GM18502 (cell line): ENCODE measurements around the gene ZNF503.

Experiments used
- ATAC-seq: cut with Tn5 transposase; IDR thresholded peaks from one replicate; pipeline ENCODE4 v1.9.1; 2021; ENCODE audit warnings: mild to moderate bottlenecking; ENCODE audit not compliant: unreplicated experiment, poor library complexity

ZNF503 gene

GRCh38 chr10:75401569-75402485 lies at the start of gene ZNF503:
TSS of gene ZNF503 (minus strand) at chr10:75401764. CDS start at chr10:75401419, 345 bp downstream.
- ATAC-seq: peak; percentile 64

- ATAC-seq: no peak
Measured at GRCh38 chr10:75450644-75451640, 49.4 kb upstream of the ZNF503 start.

GRCh38 chr10:75450075-75450445 lies 48.5 kb upstream of the ZNF503 start:
- ATAC-seq: no peak

GRCh38 chr10:75449382-75450074 lies 48.0 kb upstream of the ZNF503 start:
- no peak for ATAC-seq

- no peak for ATAC-seq
Measured at GRCh38 chr10:75448166-75448565, 46.6 kb upstream of the ZNF503 start.

- ATAC-seq: no peak
Measured at GRCh38 chr10:75446508-75446907, 44.9 kb upstream of the ZNF503 start.

- ATAC-seq: no peak
Measured at GRCh38 chr10:75444781-75445386, 43.3 kb upstream of the ZNF503 start.

- no peak for ATAC-seq
Measured at GRCh38 chr10:75443362-75443761, 41.8 kb upstream of the ZNF503 start.

- no peak for ATAC-seq
Measured at GRCh38 chr10:75441682-75442081, 40.1 kb upstream of the ZNF503 start.

GRCh38 chr10:75441196-75441595 lies 39.6 kb upstream of the ZNF503 start:
- no peak for ATAC-seq

- no peak for ATAC-seq
Measured at GRCh38 chr10:75440271-75440793, 38.8 kb upstream of the ZNF503 start.

GRCh38 chr10:75439811-75440210 lies 38.2 kb upstream of the ZNF503 start:
- no peak for ATAC-seq

- no peak for ATAC-seq
Measured at GRCh38 chr10:75438275-75438674, 36.7 kb upstream of the ZNF503 start.

- ATAC-seq: no peak
Measured at GRCh38 chr10:75437693-75438092, 36.1 kb upstream of the ZNF503 start.

GRCh38 chr10:75436896-75437295 lies 35.3 kb upstream of the ZNF503 start:
- no peak for ATAC-seq

GRCh38 chr10:75435291-75435690 lies 33.7 kb upstream of the ZNF503 start:
- ATAC-seq: no peak

- no peak for ATAC-seq
Measured at GRCh38 chr10:75434291-75434690, 32.7 kb upstream of the ZNF503 start.

- no peak for ATAC-seq
Measured at GRCh38 chr10:75433216-75433615, 31.7 kb upstream of the ZNF503 start.

- ATAC-seq: no peak
Measured at GRCh38 chr10:75432763-75433162, 31.2 kb upstream of the ZNF503 start.

GRCh38 chr10:75432176-75432575 lies 30.6 kb upstream of the ZNF503 start:
- ATAC-seq: no peak
